Brain pericyte (primary cell): ENCODE data around the gene NEUROD2.

Experiments used
- DNase-seq: peaks from one replicate; pipeline ENCODE4 v3.0.0-alpha.2; 2012; ENCODE audit warnings: low read depth, low spot score

The NEUROD2 gene

DNA sequence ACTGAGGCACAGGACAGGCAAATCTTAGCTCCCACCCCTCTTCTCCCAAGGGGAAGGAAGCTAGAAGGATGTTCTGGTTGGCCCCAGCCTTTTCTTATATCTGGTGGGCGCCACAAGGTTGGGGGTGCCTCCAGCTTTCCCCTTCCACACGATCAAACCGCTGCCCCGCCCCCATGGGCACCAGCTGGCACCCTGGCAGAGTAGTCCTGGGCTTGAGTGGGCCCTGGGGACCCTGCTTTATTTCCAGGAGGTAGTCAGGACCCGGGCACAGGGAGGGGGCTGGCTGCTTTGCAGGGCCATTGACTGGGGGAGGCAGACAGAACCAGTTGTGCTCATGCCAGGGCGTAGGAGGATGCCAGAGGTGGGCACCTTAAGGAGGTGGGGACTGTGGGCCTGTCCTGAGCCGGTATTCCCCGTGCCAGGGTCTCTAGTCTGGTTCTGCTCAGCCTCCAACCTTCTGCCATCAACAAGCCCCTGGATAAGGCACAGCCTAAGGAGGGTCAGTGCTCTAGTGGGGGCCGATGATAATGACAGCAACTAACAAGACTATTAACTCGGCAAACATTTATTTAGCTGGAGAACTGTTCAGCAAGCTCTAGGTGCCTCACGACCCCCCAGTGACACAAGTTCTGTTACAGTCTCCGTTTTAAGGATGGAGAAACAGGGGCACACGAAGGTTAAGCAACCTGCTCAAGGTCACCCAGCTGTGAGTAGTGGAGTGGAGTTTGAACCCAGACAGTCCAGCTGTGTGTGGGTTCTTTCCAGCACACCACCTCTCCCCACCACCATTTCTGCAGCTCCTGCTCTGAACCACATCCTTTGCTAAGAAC lies 11.5 kb upstream of the NEUROD2 start:
- no peak for DNase-seq

DNA sequence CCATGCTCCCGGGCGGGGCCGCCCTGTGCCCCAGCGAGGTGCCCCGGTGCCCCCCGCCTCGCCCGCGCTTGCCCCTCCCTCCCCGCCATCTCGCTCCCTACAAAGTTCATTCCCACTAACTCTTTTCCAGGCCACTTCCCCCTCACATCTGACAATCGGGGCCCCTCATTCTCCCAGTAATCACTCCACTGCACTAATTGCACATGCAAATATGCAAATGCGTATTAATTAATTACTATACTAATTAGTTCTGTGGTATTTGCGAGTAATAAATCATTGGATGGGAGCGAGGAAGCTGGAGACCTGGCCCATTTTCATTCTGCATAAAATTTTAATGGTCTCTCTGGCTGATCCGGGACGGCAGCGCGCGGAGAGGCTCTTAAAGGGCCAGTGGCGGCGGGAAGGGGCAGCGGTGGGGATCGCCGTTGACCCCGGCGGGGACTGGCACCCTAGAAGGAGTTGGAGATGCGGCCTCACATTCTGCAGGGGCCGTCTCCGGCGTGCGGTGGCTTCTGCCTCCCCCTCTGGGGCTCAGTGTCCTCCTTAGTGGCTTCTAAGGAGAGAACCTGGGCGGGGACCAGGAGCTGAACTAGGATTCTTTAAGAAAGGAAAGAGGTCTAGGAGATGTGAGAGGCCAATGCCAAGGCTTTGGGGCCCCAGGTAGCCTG lies 10.7 kb upstream of the NEUROD2 start:
- no peak for DNase-seq

DNA sequence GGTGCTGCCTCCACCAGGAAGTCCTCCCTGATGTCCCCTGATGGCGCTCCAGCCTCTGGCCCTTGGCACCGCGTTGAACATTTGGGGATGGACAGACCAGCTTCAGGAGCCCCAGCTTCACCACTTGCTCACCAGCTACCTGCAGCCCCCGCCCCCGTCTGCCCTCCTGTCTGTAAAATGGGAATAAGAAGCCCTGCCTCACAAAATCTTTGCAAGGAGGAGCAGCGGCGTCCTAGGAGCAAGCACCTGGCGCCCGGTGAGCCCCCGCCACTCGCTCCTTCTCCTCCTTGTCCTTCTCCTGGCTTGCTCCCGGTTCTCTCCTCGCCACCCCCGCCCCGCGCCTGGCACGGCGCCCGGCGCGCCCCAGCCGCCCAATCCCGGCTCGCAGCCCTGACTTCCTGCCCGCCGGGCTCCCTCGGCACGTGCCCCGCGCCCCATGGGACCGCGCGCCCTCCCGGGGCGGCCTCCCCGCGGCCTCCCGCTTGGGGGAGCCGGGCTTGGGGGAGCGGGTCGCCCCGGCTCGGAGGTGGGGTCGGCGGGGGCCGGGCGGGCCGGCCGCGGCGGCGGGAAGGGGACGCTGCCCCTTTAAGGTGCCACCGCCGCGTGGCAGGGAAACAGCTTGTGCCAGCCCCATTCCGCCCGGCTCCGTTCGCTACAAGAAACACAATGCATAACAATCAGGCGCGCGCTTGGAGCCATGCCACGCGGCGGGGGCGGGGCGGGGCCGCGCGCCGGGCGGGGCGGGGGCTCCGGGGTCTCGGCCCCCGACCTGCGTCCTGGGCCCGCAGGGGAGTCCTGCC lies 9.9 kb upstream of the NEUROD2 start:
- DNase-seq: no peak

DNA sequence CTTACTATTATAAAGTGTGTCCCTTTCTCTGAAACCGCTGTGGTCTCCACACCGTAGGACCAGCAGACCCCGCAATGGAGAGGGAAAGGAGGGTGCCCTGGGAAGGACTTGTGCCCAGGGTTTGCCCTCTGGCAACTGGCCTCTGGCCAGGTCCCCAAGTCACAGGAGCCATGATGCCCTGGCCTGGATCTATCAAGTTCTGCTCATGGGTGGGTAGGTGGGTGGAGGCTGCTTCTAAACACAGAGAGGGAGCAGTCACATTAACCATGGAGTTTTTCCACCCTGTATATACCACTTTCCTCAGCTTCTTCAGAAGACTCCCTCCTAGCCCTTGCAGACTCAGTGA lies 9.4 kb upstream of the NEUROD2 start:
- DNase-seq: no peak

DNA sequence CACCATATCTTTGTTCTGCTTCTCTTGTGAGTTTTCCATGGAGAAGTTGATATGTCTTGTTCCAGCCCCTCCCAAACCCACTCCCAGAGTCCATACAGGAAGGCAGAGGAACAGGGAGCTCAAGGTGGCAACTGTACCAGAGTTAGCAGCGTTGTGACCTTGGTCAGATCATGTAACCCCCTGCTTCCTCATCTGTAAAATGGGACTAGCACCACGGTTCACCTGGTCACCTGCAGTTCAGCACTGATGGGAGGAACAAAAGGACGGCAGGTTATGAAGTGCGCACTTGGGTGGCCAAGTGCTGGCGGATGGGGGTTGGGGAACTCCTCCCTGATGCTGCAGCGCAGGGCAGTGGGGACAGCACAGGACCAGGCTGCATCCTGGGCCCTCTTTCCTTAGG lies 7.7 kb upstream of the NEUROD2 start:
- DNase-seq: no peak

DNA sequence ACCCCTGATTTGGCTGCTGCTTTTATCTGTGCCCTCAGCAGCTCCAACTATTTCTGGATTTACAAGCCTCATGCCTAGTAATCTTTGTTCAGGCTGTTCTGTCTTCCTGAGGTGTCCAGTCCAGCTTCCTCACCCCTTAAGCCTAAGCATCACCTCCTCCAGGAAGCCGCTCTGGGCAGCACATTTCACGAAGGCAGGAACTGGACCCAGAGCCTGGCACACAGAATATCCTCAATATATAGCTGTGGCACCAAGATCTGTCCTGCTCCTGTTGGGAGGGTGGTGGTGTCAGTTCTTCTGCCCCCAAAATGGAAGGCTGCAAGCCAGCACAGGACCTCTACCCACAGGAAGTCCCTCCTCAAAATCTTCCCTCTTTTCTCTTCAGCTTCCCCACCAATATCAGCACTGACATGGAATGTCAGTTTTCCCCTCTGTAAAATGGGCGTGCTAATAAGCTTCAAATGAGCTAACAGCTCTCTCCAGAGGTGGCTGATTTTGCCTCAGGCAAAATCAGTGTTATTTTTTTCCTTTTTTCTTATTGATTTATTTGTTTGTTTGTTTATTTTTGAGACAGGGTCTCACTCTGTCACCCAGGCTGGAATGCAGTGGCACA lies 6.9 kb upstream of the NEUROD2 start:
- DNase-seq: no peak

DNA sequence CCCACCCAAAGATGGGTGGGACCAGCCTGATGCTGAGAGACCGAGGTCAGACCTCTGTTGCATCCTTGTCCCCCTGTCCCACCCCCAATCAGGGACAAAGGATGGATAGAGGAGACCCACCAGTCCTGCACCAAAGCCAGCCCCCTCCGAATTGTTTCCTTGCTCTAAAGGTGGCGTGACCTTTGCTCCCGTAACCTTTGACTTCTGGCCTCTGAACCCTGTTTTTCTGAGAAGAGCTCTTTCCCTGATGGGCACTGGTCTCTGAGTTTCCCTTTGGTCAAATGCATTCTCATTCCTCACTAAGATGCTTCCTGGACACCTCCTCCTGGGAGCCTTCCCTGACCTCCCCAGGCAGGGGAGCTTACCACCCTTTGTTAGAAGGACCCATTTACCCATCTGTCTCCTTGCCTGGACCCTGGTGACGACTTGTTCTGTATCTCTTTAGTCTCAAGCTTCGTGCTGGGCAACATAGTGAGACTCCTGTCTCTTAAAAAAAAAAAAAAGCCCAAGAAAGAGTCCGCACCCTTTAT lies 5.3 kb upstream of the NEUROD2 start:
- DNase-seq: no peak

DNA sequence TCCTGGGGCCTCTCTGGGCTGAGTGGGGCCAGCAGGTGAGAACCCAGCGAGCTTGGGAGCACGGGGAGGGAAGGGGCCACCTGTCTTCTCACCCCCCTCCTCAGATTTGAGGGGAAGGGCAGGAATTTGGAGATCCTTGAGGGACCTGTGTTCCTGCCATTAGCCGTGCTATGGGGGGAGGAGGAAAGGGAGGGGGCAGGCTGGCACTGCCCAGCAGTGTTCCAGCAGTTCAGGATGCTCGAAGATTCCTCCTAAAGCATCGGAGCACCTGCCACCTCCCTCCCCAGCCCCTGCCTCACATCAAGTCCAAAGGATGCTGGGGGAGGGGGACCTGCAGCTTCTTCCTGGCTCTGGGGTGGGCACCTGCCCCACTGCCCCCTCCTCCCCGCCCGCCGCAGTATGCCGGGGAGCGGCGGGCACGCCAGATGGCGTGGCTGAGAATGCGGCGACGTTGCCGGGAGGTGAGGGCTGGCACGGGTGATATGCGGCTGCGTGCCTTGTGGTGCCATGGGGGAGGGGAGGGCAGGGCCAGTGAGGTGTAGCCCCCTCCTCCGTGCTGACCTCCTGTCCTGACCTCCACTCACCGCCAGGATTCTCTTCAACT lies 4.7 kb upstream of the NEUROD2 start:
- DNase-seq: no peak

DNA sequence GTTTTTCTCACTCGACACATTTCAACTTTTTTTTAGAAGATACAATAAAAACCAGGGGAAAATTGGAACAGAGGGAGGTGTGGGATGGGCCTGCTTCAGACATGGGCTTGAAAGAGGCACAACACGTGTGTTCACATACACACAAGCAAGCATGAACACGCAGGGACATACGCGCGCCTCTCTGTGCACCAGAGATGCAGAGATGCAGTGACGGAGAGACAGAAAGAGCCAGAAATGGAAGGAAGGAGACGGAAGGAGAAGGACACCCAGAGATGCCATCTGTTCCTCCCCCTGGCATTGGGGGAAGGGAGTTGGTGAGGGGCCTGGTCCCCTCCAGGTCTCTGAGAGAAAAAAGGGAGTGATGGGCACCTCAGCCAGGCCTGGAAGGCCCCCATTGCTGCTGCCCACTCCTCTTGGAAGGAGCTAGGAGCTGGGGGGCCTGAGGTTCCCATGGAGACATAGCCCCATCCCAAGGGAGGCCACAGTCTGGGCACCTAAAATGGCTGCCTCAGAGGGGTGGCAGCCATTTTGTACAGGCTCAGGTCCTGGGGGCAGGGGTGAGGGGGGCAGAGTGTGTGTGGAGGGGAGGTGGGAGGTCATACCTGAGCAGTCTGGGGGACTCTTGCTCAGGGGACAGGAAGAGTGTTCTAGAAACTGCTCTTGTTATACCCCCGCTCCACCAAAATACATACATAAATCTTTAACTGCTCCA lies 3.8 kb upstream of the NEUROD2 start:
- no peak for DNase-seq

DNA sequence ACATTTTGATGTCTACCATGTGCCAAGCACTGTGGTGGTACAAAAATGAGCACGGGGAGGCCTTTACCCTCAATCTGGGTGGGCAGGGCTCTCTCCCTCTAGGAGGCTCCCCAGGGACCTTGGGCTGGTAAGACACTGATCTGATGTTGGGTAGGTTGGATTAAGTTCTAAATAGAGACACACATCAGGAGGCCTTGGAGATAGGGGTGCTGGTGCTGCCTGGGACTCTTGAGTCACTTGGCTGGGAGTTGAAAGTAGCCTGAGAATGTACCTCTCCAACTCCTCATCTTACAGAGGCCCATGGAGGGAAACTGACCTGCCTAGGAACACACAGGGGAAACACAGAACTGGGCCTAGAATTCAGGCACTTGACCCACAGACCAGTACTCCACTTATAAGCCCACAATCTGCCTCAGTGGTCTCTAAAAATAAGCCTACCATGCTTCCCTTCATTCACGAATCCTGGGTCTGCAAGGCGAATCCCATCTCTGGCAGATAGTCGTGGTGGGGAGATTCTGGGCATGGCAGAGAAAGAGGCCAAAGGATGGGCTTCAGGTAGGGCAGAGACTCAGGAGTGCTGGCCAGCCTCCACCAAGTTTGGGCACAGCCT lies 1.8 kb upstream of the NEUROD2 start:
- no peak for DNase-seq

DNA sequence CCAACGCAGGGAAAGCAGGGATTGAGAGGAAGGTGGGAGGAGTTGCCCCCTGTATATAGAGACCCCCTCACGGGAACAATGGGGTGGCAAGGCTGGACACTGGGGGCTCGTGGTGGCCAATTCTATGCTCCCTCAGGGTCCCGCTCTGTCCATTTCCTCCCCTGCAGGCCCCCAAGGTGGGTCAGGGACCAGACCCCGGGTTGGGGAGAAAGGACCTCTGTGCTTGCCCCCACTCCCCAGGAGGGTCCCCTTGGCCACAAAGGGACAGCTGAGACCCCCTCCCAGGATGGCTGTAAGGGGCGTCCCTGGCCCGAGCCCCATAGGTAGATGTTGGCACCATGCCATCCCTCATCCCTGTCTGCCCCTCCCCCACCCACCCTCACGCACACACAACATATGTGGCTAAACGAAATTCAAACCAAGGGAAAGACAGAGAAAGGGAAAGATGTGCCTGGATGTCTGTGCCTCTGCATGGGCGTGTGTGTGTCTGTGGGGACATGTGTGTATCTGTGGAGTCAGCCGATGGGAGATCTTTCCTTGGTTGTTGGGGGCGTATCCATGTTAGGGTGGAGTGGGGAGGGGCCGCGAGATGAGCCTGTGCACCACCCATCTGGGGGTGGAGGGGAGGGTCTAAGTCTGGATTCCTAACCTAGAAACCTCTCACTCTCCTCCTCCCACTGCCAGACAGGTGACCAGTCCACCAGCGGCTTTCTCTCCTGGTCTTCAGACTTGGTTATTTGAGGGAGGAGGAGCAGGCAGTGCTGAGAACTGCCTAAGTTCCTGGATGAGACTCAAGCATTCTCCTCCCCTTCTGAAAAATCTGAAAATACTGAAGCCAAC lies 642 bp upstream of the NEUROD2 start:
- no peak for DNase-seq

DNA sequence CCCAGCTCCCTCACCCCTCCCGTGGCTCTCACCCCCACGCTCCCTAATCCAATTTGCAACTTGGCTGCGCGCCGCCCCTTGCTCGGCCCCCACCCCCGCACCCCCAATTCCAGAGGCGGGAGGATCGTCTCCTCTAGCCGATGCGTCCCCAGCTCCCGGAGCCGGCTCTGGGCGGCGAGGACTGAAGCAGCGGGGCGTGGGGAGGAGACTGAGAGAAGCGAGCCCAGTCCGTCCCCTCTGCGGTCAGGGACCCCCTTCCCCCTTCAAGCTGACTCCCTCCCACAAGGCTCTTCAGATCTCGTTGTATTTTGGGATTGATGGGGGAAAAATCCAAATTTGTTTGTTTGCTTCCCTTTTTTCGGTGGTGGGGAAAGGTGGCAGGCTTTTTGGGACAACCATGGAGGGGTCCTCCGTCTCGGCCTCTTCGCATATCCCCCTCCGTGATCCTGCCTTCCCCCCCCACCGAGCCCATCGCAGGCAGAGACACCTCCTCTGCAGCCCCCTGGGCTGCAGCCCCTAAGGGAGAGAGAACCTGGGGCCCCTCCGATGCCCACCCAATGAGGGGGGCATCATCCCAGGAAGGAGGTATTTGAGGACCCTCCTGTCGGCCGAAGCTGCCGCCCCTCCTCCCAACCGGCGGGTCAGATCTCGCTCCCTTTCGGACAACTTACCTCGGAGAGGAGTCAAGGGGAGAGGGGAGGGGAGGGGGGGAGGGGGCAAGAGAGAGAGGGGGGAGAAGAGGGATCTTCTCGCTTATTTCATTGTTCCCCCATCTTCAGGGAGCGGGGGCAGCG lies 466 bp downstream of the NEUROD2 start:
- DNase-seq: no peak

DNA sequence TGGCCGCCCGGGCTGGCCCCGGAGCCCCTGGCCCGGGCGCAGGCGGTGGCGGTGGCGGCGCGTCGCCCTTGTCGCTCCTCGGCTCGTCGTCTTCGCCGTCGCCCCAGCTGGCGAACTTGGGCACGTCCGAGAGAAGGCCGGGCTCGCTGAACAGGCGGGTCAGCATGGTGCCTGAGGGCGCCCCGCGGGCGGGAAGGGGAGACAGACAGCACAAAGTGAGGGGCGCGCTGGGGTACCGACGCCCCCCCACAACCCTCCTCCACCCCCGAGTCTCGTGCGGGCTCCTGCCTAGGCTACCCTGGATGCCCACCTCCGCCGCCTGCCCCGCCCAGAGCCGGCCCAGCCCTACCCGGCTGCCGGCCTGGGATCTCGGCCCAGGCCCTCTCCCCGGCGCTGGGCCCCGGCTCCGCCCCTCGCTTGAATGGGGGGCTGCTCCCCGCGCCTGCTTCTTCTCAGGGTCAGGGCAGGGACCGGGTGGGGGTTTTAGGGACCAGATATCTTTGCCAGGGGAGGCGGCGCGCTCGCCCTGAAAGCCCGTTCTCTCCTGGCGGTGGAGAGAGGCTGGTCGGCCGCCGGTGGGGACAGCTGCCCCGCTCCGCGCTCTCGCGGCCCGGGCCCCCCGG lies 1.2 kb downstream of the NEUROD2 start:
- no peak for DNase-seq

DNA sequence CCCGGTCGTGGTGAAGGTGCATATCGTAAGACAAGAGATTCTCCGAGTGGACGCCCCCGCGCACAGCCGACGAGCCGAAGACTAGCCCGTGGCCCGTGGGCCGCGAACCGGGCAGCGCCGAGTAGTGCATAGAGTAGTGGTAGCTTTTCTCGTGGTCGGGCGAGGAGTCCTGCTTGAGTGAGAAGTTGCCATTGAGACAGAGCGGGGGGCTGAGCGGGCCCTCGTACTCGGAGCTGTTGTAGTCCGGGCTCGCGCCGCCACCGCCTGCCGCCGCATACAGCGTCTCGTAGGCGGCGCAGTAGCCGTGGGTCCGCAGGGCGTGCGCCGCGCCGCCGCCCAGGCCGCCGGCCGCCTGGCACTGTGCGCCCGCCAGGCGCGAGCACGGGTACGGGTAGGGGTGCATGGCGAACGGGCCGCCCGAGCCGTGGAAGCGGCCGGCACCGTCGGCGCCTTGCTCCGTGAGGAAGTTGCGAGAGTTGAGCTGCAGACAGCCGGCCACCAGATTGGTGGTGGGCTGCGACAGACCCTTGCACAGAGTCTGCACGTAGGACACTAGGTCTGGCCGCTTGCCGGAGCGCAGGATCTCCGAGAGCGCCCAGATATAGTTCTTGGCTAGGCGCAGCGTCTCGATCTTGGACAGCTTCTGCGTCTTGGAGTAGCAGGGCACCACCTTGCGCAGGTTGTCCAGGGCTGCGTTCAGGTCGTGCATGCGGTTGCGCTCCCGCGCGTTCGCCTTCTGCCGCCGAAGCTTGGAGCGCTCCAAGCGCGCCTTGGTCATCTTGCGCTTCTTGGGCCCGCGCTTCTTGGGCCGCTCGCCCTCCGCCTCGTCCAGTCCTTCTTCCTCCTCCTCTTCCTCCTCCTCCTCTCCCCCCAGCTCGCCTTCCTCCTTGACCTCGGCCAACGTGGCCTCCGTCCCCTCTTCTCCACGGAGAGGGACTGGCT lies 2.0 kb downstream of the NEUROD2 start:
- DNase-seq: no peak

DNA sequence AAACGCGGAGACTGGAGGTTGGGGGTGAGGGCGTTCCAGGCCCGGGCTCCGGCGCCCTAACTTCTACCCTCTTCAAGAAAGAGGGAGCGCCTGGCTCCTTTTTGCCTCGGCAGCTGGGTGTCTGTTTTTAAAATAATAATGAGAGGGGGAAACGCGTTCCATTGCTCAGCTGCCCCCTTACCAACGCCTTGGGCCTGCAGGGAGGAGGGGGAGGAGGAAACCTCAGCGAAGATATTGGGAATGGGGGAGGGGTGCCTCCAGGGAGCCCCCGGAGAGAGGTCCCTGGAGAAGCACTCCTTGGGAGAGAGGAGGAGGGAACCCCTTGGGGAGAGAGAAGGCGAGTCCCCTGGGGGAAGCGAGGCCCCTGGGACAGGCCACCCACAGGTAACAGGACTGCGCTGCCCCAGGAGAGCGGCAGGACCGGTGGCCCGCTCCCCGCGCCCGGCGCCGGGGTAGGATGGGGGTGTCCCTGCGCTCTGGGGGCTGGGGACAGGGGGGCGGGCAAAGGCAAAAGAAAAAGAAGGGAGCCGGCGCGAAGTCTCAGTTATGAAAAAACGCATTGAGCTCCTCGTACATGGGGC lies 2.7 kb downstream of the NEUROD2 start:
- no peak for DNase-seq

DNA sequence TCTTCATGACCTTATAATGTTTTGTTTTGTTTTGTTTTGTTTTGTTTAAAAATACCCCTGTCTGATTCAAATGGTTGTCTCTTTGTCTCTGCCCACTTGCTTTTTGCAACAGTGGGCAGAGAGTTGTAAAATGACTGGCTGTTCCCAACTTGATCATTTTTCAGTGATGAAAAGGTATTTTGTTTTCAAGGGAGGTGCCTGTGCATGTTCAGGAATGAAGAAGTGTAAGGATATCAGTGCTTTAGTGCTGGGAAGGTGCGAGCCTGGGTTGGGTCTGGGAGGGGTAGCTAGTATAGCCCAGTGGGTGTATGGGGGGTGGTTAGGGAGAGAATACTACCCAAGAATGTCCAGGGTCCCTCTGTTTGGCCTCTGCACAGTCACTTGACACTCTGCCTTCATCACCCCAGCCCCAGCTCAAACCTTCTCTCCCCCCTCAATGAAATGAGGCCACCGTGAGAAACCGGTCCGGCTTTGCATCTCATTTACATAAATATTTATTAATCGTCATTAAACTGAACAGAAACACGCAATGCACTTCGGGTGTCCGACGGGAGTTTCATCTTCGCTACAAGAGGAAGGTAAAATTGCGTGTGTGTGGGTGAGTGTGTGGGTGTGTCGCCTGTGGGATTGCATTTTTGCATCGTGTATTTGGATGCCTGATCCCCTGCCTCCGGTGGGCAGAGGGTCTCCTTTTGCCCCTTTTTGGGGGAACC lies 4.3 kb downstream of the NEUROD2 start:
- no peak for DNase-seq
